NCI-H2029 (cell line): ENCODE measurements around the gene TTC21A.

Experiments
- DNase-seq: peaks from one replicate; lab custom pipeline; 2025; lab: John Stamatoyannopoulos, UW

TTC21A gene

DNA sequence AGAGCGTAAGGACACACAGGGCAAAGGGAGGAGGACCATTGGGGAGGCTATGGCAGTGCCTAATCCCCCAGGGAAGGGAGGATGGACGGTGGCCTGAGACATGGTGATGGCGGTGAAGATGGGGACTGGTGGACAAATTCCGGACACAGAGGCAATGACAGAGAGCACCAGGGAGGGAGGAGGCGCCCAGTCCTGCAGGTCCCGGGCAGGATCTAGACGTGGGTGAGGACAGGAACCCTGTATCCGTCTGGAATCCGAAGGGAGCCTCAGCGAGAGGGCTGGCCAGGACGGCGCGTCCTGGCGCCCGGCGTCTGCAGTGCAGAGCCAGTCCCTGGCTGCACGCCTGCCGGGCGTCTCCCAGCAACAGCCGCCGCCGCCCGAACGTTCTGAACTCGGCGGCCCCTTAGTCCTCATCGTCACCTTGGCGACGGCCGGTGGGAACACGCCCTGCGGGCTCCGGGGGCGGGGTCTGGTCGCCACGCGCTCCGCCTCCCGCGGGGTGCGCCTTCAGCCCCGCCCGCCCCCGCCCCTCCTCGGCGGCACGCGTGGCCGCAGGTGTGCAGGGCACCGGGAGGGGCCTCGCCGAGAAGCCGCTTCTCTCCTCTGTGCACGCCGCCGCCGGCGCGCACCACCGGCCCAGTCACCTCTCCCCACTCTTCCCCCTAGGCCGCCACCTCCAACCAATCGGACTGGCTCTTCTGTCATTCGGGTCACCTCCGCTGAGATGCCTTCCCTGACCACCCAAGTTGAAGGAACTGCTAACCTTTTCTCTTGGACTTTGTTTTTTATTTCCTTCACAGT is 73.3 kb downstream of the TTC21A start:
- peak; percentile 94 for DNase-seq

DNA sequence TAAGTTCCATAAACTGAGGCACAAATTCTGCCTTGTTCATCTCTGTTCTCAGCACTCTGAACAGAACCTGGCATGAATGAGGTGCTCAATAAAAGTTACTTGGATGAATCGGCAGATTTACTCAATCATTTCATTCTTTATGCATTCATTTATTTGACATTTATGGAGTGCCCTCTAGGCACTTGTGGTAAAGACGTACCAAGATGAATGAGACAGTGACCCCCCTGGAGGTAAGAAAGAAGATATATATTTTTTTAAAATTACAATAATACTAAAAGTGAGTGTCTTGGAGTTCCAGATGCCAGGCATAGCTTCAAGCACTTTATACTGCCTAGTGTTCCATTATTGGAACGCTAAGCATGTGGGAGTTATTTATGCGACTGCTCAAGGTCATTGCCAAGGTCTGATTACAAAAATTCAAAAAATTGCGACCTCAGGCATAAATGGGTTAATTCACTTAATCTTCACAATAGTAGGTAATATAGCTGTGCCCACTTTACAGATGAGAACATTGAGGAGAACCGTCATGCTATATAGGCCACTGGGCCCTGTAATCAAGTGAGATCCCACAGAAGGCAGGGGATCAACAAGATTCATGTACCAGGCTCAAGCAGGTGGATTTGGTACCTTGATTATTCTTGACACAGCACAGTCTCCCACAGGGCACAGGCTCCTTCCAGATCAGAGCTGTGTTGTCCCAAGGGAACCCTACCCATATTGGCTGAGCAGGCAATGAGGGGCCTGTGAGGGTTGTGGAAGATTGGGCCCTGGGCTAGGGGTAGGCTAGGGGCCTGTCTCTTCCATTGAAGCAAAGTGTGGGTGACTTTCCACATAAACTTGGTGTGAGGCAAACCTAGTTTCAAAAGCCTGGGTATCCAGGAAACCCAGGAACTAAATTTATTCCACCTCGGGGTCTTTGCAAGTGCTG is 74.2 kb downstream of the TTC21A start:
- no peak for DNase-seq

DNA sequence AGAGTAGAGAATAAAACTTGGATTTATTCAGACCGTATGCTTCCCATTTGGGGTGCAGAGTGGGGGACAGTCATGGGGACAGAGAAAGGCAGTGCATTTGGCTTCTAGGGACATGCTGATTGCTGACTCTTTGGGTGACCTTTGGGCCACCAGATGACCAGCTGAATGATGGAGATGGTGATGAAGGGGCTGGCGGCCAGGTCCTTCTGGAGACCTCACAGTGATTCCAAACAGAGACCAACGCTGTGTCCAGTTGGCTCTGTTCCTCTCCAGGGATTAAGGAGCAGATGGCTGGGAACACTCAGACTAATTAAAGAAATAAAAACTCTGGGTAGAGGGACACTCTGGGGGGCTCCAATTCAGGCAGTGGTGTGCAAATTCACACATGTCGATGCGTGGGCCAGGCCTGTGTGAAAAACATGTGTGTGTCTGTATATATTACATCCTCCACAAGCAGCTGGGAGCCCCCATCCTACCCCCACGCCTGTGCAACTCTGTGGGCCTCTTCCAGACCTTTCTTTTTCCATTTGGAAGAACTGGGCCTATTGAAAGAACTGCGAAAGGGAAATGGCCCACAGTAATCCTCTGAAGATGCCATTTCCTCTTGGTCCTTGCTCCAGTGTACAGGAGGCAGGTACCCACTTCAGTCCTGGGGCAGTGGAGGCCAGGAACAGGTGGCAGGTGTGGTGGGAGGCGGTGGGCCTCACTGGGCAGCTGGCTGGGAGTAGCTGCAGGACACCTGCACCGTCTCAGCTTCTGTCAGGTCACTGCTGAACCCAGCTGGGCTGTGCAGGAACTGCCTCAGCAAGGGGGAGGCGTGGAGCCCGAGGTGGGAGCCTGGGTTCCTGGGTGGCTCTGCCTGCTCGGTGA is 76.0 kb downstream of the TTC21A start:
- no peak for DNase-seq

DNA sequence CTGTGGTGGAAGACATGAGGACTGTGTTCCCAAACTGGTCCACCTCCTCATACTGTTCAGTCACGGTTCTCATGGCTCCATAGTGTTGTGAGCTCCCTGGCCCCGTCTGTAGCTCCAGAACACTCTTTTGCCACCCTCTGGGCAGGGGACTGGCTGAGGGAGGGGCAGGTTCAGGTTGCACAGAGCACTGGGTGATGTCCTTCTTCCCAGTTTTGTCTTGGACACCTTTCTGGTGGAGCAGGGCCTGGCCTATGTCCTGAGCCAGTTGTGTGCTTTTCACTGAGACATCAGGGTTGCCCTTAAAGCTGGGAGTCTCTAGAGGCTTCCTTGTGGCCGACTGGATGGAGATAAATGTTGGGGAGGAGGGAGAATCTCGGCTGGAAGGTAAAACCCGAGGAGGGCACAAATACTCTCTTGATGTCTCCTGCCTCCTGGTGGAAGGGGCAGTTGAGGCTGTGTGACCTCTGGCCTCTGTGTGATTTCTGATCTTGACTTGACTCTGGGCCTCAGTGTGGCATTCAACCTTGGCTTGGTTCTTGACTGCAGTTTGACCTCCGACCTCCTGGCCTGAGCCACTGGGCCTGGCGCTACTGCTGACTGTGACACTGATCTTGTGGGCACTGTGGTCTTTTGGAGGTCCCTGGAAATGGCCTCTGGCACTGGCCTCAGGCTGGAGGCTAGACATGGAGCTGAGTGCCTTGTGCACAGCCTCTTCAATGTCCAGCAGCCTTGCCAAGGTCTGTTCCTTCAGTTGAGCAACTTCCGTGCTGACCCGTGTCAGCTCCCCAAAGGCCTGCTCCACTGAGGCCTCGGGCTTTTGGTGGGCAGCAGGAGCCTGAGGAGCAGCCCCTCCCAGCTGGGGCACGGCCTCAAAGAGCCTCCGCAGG is 76.8 kb downstream of the TTC21A start:
- DNase-seq: no peak

DNA sequence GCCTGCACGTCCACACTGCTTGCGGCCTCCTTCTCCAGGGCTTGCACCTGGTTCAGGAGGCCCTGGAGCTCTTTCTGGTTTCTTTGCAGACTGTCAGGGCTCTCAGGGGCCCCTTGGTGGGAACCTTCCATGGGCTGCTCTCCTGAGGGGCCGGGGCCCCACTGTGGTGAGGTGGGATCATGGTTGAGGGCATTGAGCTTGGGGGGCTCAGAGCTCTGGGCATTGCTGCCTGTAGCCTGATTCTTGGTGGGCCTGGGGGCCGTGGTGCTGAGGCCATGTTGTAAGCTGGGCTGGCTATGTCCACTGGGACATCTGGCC is 77.4 kb downstream of the TTC21A start:
- no peak for DNase-seq

DNA sequence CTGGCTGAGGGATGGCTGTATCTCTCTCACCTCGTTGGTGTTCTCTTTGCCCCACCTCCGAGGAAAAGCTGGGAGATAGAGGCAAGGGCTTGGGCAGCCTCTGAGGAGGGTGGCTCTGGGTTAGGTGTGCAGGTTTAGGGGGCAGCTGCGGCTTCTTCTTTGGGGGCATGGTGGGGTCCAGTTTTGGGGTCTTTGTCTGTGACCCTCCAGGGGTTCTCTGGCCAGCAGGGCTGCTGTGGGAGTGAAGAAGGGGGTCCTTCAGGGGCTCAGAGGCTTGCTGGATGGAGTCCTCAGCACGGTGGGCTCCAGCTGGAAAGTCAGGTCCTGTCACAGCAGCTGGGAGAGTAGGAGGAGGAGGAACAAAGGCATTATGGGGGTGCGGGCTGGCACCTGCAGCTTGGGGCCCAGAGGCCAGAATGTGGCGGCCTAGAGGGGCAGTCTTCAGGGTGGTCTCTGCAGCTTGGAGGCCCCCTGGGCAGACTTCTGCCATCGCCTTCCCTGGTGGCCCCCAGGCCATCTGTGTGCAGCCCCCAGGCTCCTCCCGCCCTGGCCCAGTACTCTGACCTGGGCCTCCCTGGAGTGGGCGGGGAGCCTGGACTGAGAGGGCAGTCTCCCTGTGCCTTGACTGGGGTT is 78.0 kb downstream of the TTC21A start:
- DNase-seq: no peak

DNA sequence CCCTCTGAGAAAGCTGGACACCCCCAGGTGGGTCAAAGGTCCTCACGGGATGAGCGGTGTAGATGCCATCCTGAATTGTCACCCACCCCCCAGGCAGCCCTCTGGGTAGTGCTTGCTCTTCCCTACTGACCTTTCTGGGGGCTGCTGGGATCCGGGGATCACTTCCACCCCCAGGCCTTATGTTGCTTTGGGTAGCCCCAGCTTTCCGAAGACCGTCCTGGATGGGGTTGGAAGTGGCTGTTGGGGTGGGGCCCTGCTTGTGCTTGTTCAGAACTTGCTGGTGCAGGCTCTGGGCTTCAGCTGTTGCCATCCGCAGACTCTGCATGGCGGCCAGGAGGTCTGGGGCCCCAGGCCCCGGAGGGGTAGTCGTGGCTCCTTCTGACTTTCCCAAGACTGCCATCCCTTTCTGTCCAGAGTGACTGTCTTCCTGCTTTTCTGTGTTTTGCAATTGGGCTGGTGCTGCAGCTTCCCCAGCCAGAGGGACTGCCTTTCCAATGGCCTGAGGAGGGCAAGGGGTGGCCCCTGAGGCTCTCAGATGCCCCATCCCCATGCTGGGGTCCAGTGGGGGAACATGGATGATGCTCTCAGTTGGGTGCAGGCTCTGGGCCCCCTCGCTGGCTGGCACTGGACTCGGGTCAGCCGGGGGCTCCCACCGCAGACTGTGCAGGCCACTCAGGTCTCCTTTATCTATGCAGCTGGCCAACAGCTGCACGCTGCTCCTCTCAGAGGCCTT is 78.6 kb downstream of the TTC21A start:
- no peak for DNase-seq

DNA sequence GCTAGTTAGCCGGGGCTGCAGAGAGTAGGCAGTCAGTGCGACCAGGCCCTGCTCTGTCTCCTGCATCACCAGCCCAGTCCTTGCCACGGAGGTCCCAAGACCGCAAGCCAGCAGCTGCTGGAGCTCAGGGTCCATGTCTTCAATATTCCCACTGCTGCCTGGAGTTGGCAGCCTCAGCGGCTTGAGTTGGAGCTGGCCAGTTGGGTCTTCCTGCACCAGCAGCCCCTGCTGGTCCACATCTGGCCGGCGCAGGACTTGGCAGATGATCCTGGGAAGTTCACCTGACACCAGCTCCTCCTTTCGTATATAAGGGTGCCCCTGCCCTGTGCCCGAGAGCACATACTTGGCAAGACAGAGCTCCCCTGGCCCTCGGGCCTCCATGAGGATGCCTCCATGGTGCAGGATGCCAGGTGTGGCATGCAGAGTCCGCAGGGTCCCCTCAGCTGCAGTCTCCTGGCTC is 79.2 kb downstream of the TTC21A start:
- no peak for DNase-seq

DNA sequence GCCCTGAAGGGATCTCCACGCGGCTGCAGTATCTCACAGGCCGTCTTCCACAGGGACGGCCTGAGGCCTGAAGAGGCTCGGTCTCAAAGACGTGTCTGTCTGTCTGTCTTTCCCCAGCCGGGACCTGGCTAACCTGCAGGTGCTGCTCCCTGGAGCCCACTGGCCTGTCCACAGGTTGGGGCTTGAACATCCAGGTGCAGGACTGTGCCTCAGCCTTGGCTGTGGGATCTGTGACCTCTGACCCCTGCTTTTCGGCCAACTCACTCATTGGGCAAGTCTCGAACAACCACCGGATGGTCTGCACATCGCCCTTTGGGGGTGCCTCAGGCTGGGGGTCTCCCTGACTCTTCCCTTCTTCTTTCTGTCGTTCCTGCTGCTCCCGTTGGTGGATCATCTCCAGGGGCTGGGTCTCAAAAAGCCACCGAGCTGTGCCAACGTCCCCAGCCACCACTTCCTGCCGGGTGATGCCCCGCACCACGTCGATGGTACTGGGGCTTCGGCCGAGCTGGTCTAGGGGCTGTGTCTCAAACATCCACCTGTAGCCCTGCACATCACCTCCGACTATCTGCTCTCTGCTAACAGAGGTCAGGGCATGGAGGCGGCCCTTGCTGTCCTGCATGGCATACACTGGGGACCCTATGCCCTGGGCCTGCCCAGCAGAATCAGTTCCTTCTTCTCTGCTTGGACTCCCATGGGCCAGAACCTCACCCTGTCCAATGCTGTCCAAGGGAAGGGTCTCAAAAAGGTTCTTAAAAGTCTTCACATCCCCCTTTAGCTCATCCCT is 80.1 kb downstream of the TTC21A start:
- DNase-seq: no peak
